Thoracic aorta (tissue), 2 donors: ENCODE data around the gene BICDL1. TPM values are rescaled to one million over a fixed set of nuclear protein-coding genes. Genes with fewer than 3 reads are reported as not detected.

Source experiments
- ATAC-seq: fragments of 150-250 bp; one replicate; pipeline ENCODE4 v1.8.0; 2017; ENCODE audit warnings: low read depth; ENCODE audit not compliant: insufficient number of reproducible peaks, low FRiP score
- DNase-seq: peaks from one replicate; pipeline ENCODE4 v3.0.0-alpha.2; 2020; ENCODE audit warnings: low spot score
- H3K27ac ChIP-seq, 2 donors: fragments of 200-600 bp; sonication (generic); 1 replicate in 1 of 2; 2 replicates in 1 of 2; pipeline ENCODE4 v1.5.1; 2016; ENCODE audit warnings: mild to moderate bottlenecking in 2 of 2, moderate library complexity in 2 of 2
- H3K27me3 ChIP-seq: fragments of 200-600 bp; sonication (generic); replicated peaks from 2 replicates; pipeline ENCODE4 v1.6.0; 2016; ENCODE audit warnings: mild to moderate bottlenecking; ENCODE audit not compliant: insufficient read depth
- H3K36me3 ChIP-seq: fragments of 200-600 bp; sonication (generic); one replicate; pipeline ENCODE4 v1.5.1; 2016
- H3K4me1 ChIP-seq, 2 donors: fragments of 200-600 bp; sonication (generic); 1 replicate in 1 of 2; 2 replicates in 1 of 2; pipeline versions ENCODE4 v1.5.1 to v1.6.0; 2016; ENCODE audit warnings: low read depth in 2 of 2, mild to moderate bottlenecking in 1 of 2; ENCODE audit not compliant: control insufficient read depth in 1 of 2
- H3K4me3 ChIP-seq: fragments of 200-600 bp; sonication (generic); 2 replicates; pipeline ENCODE4 v1.5.1; 2016; ENCODE audit warnings: mild to moderate bottlenecking
- H3K9me3 ChIP-seq: fragments of 200-600 bp; sonication (generic); 2 replicates; pipeline ENCODE4 v1.5.1; 2016
- CTCF ChIP-seq: fragments of 200-600 bp; sonication (generic); IDR thresholded peaks from one replicate; pipeline ENCODE4 v1.5.1; 2019; ENCODE audit warnings: antibody characterized with exemption
- total RNA-seq, 2 donors: library from RNA; depleted of rRNA; stranded (reverse); fragments of >200 nt; gene quantifications; one replicate each; pipeline versions ENCODE4 v1.1.0 to v1.2.3, GENCODE V29; 2016

The BICDL1 gene
- total RNA-seq, 2 donors from 2014 or later: 0.68 to 4.4 TPM

GRCh38 chr12:120024193-120024592, 35.2 kb downstream of the BICDL1 start:
- TF ChIP-seq CTCF: no peak
- no peak for ATAC-seq
- H3K27ac ChIP-seq: no peak overlapping the region
- no peak for DNase-seq
- no peaks in the 10 kb centered on the region for H3K9me3 ChIP-seq
- H3K27me3 ChIP-seq: no peaks in the 10 kb centered on the region
- no peaks in the 10 kb centered on the region for H3K4me1 ChIP-seq
- H3K36me3 ChIP-seq: no peaks in the 10 kb centered on the region
- no peak overlapping the region for H3K4me3 ChIP-seq

GRCh38 chr12:120025640-120026039, 36.6 kb downstream of the BICDL1 start:
- DNase-seq: no peak
- ATAC-seq: no peak
- H3K36me3 ChIP-seq: no peaks in the 10 kb centered on the region
- no peaks in the 10 kb centered on the region for H3K27me3 ChIP-seq
- H3K27ac ChIP-seq: no peak overlapping the region
- no peak overlapping the region for H3K4me3 ChIP-seq
- H3K9me3 ChIP-seq: no peaks in the 10 kb centered on the region
- H3K4me1 ChIP-seq: no peaks in the 10 kb centered on the region
- TF ChIP-seq CTCF: no peak

- no peaks in the 10 kb centered on the region for H3K27me3 ChIP-seq
- H3K36me3 ChIP-seq: no peaks in the 10 kb centered on the region
- no peak for TF ChIP-seq CTCF
- H3K4me3 ChIP-seq: no peak overlapping the region
- no peak overlapping the region for H3K27ac ChIP-seq
- H3K9me3 ChIP-seq: no peaks in the 10 kb centered on the region
- H3K4me1 ChIP-seq: no peaks in the 10 kb centered on the region
- ATAC-seq (no peak), DNase-seq (no peak)
Observed at GRCh38 chr12:120032242-120032641, 43.2 kb downstream of the BICDL1 start.

GRCh38 chr12:120037851-120038250, 48.8 kb downstream of the BICDL1 start:
- H3K9me3 ChIP-seq: no peaks in the 10 kb centered on the region
- no peaks in the 10 kb centered on the region for H3K36me3 ChIP-seq
- no peak for ATAC-seq
- no peaks in the 10 kb centered on the region for H3K4me1 ChIP-seq
- no peaks in the 10 kb centered on the region for H3K27me3 ChIP-seq
- H3K4me3 ChIP-seq: no peak overlapping the region
- H3K27ac ChIP-seq: no peak overlapping the region
- no peak for DNase-seq
- TF ChIP-seq CTCF: no peak

- H3K36me3 ChIP-seq: no peaks in the 10 kb centered on the region
- TF ChIP-seq CTCF: no peak
- DNase-seq: no peak
- no peaks in the 10 kb centered on the region for H3K27me3 ChIP-seq
- ATAC-seq: no peak
- H3K27ac ChIP-seq: no peak overlapping the region
- no peak overlapping the region for H3K4me3 ChIP-seq
- no peaks in the 10 kb centered on the region for H3K4me1 ChIP-seq
- no peaks in the 10 kb centered on the region for H3K9me3 ChIP-seq
Observed at GRCh38 chr12:120039711-120040110, 50.7 kb downstream of the BICDL1 start.
